MM.1S (cell line): ENCODE measurements around the gene ACOT13.

Source experiments
- DNase-seq: peaks from one replicate; pipeline ENCODE4 v3.0.0-alpha.2; 2015
- H2AFZ ChIP-seq: fragments of 300-600 bp; sonication (generic); 2 replicates; pipeline ENCODE4 v1.6.0; 2016; ENCODE audit warnings: antibody characterized with exemption, low read length
- H3F3A ChIP-seq: fragments of 300-600 bp; sonication (generic); 2 replicates; pipeline ENCODE4 v1.6.1; 2016; ENCODE audit warnings: mild to moderate bottlenecking, antibody characterized with exemption, low read length, moderate library complexity, mixed read lengths; ENCODE audit not compliant: insufficient read depth
- H3K27ac ChIP-seq: fragments of 300-600 bp; sonication (generic); 2 replicates; pipeline ENCODE4 v1.5.1; 2016; ENCODE audit warnings: mild to moderate bottlenecking, low read length
- H3K27me3 ChIP-seq: fragments of 300-600 bp; sonication (generic); replicated peaks from 2 replicates; pipeline ENCODE4 v1.6.0; 2016; ENCODE audit warnings: low read length; ENCODE audit not compliant: insufficient read depth
- H3K36me3 ChIP-seq: fragments of 300-600 bp; sonication (generic); replicated peaks from 2 replicates; pipeline ENCODE4 v1.6.1; 2016; ENCODE audit warnings: mild to moderate bottlenecking, low read length, mixed read lengths; ENCODE audit not compliant: insufficient read depth
- H3K4me1 ChIP-seq: fragments of 300-600 bp; sonication (generic); 2 replicates; pipeline ENCODE4 v1.6.1; 2016; ENCODE audit warnings: low read length, mixed read lengths
- H3K4me2 ChIP-seq: fragments of 300-600 bp; sonication (generic); 2 replicates; pipeline ENCODE4 v1.6.0; 2016; ENCODE audit warnings: low read depth, low read length
- H3K4me3 ChIP-seq: fragments of 300-600 bp; sonication (generic); 2 replicates; pipeline ENCODE4 v1.5.1; 2016; ENCODE audit warnings: low read length, mixed read lengths
- H3K79me2 ChIP-seq: fragments of 300-600 bp; sonication (generic); 2 replicates; pipeline ENCODE4 v1.6.1; 2016; ENCODE audit warnings: mixed run types, low read length, mixed read lengths
- H3K9ac ChIP-seq: fragments of 300-600 bp; sonication (generic); 2 replicates; pipeline ENCODE4 v1.6.1; 2016; ENCODE audit warnings: low read length, mixed read lengths
- H3K9me2 ChIP-seq: fragments of 300-600 bp; sonication (generic); replicated peaks from 2 replicates; pipeline ENCODE4 v1.6.1; 2016; ENCODE audit warnings: mild to moderate bottlenecking, low read length, mixed read lengths; ENCODE audit not compliant: insufficient read depth
- H3K9me3 ChIP-seq: fragments of 300-600 bp; sonication (generic); replicated peaks from 2 replicates; pipeline ENCODE4 v1.6.1; 2016; ENCODE audit warnings: mild to moderate bottlenecking, low read length, mixed read lengths; ENCODE audit not compliant: insufficient read depth
- H4K20me1 ChIP-seq: fragments of 300-600 bp; sonication (generic); 2 replicates; pipeline ENCODE4 v1.6.1; 2016; ENCODE audit warnings: mild to moderate bottlenecking, low read length, moderate library complexity, mixed read lengths; ENCODE audit not compliant: insufficient read depth
- CTCF ChIP-seq: fragments of 300-600 bp; sonication (generic); IDR thresholded peaks from 2 replicates; pipeline ENCODE4 v1.5.1; 2016; ENCODE audit warnings: antibody characterized with exemption, low read length, mixed read lengths
- EZH2 ChIP-seq: fragments of 300-600 bp; sonication (generic); optimal IDR thresholded peaks from 2 replicates; pipeline ENCODE3; 2017; ENCODE audit warnings: low read depth, mild to moderate bottlenecking, antibody characterized with exemption, low read length, mixed read lengths
- EZH2phosphoT487 ChIP-seq: fragments of 300-600 bp; sonication (generic); IDR thresholded peaks from 2 replicates; pipeline ENCODE4 v1.6.1; 2018; ENCODE audit warnings: antibody characterized with exemption, low read length

The ACOT13 gene

GRCh38 chr6:24666641-24667377 is at the start of gene ACOT13, which contains the start of gene TDP2:
Gene ACOT13 (plus strand): TSS chr6:24667077. CDS start chr6:24667264, 187 bp downstream.
Gene TDP2 (minus strand): TSS chr6:24666899. CDS start chr6:24666862, 37 bp downstream.
- DNase-seq: peak; percentile 97
- H3K9me2 ChIP-seq: no peaks in the 10 kb centered on the region
- H3K36me3 ChIP-seq: no peaks in the 10 kb centered on the region
- peak within 1 kb of the TSS; percentile 65 for H3K27ac ChIP-seq
- no peaks in the 10 kb centered on the region for H3K27me3 ChIP-seq
- peak within 1 kb of the TSS; percentile 99 for H2AFZ ChIP-seq
- peak within 1 kb of the TSS; percentile 87 for H3K4me3 ChIP-seq
- no peaks in the 10 kb centered on the region for H4K20me1 ChIP-seq
- H3K79me2 ChIP-seq: peaks cover 37% of the 10 kb centered on the region
- no peaks in the 10 kb centered on the region for H3K9me3 ChIP-seq
- peak within 1 kb of the TSS; percentile 91 for H3K4me2 ChIP-seq
- H3K9ac ChIP-seq: peak within 1 kb of the TSS; percentile 83
- peak; percentile 44 for TF ChIP-seq CTCF
- TF ChIP-seq EZH2phosphoT487: no peak
- no peak for TF ChIP-seq EZH2
- peaks cover 8% of the 10 kb centered on the region; the same call in 1 of the 2 replicates for H3F3A ChIP-seq
- peaks cover 7% of the 10 kb centered on the region for H3K4me1 ChIP-seq

- TF ChIP-seq EZH2phosphoT487: no peak
- H3K9me3 ChIP-seq: no peaks in the 10 kb centered on the region
- no peaks in the 10 kb centered on the region for H3K27me3 ChIP-seq
- H3K9me2 ChIP-seq: no peaks in the 10 kb centered on the region
- no peaks in the 10 kb centered on the region for H3K79me2 ChIP-seq
- no peaks in the 10 kb centered on the region for H3F3A ChIP-seq
- H3K9ac ChIP-seq: no peak overlapping the region
- no peak overlapping the region for H3K27ac ChIP-seq
- no peak overlapping the region for H3K4me2 ChIP-seq
- no peak for DNase-seq
- no peaks in the 10 kb centered on the region for H3K4me1 ChIP-seq
- H2AFZ ChIP-seq: no peak overlapping the region
- H3K4me3 ChIP-seq: no peak overlapping the region
- no peaks in the 10 kb centered on the region for H4K20me1 ChIP-seq
- H3K36me3 ChIP-seq: no peaks in the 10 kb centered on the region
Observed at GRCh38 chr6:24619661-24620060, 47.2 kb upstream of the ACOT13 start.

- DNase-seq: no peak
- Histone ChIP-seq H3K9me3 (no peaks in the 10 kb centered on the region), H3K27ac (no peak overlapping the region)
Observed at GRCh38 chr6:24620637-24621036, 46.2 kb upstream of the ACOT13 start.

GRCh38 chr6:24621626-24622289 is 45.1 kb upstream of the ACOT13 start:
- no peak overlapping the region for H2AFZ ChIP-seq
- H3K4me3 ChIP-seq: no peak overlapping the region
- no peaks in the 10 kb centered on the region for H3K9me3 ChIP-seq
- no peaks in the 10 kb centered on the region for H3F3A ChIP-seq
- H4K20me1 ChIP-seq: no peaks in the 10 kb centered on the region
- H3K36me3 ChIP-seq: no peaks in the 10 kb centered on the region
- no peaks in the 10 kb centered on the region for H3K9me2 ChIP-seq
- no peak overlapping the region for H3K27ac ChIP-seq
- TF ChIP-seq EZH2phosphoT487 (no peak), CTCF (no peak), EZH2 (no peak)
- no peak overlapping the region for H3K4me2 ChIP-seq
- no peaks in the 10 kb centered on the region for H3K27me3 ChIP-seq
- no peaks in the 10 kb centered on the region for H3K79me2 ChIP-seq
- H3K4me1 ChIP-seq: no peaks in the 10 kb centered on the region
- no peak overlapping the region for H3K9ac ChIP-seq
- DNase-seq: no peak

More at GRCh38 chr6:24620637-24621036, 46.2 kb upstream of the ACOT13 start:
- Histone ChIP-seq H4K20me1 (no peaks in the 10 kb centered on the region), H3K27me3 (no peaks in the 10 kb centered on the region), H3F3A (no peaks in the 10 kb centered on the region), H3K36me3 (no peaks in the 10 kb centered on the region), H3K9me2 (no peaks in the 10 kb centered on the region), H3K4me1 (no peaks in the 10 kb centered on the region), H3K4me3 (no peak overlapping the region), H3K4me2 (no peak overlapping the region), H3K79me2 (no peaks in the 10 kb centered on the region), H2AFZ (no peak overlapping the region), H3K9ac (no peak overlapping the region)
- no peak for TF ChIP-seq EZH2phosphoT487
- TF ChIP-seq EZH2: no peak
